HepG2 (cell line): ENCODE measurements around the gene HPCAL4.

Experiments
- MIER2 ChIP-seq: IDR thresholded peaks from 2 replicates; pipeline ENCODE4 v1.6.1; 2016; ENCODE audit warnings: missing biosample characterization, missing genetic modification reagents
- ZNF3 ChIP-seq: IDR thresholded peaks from 2 replicates; pipeline ENCODE4 v1.7.0; 2017; ENCODE audit warnings: inconsistent platforms
- TF ChIP-seq, protein P1 (sequence below), 2 experiments: IDR thresholded peaks; 2 replicates each; pipeline ENCODE4 v1.6.1; 2011 to 2012; ENCODE audit warnings: low read length in 2 of 2, borderline replicate concordance in 1 of 2, low read depth in 1 of 2, mild to moderate bottlenecking in 1 of 2, moderate library complexity in 1 of 2

DNA sequence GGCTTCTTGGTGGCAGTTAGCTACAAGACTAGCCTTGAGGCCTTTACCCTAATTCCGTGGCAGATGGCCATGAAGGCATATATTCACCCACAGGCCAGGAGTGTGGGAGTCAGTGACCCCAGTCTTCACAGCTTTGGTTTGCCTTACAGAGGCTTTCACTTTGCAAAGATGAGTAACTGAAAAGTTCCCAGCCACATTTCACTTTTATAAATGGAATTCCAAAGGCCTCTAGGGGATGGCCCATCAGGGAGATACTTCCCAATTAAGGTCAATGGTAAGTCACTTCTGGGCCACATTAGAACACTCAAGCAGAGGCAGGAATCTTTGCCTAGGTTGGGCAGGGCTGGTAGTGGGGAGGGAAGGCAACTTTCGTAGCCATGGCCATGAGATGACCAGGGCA is 38.7 kb downstream of the HPCAL4 start:
- TF ChIP-seq MIER2, result no peak
- TF ChIP-seq, protein P1, sequence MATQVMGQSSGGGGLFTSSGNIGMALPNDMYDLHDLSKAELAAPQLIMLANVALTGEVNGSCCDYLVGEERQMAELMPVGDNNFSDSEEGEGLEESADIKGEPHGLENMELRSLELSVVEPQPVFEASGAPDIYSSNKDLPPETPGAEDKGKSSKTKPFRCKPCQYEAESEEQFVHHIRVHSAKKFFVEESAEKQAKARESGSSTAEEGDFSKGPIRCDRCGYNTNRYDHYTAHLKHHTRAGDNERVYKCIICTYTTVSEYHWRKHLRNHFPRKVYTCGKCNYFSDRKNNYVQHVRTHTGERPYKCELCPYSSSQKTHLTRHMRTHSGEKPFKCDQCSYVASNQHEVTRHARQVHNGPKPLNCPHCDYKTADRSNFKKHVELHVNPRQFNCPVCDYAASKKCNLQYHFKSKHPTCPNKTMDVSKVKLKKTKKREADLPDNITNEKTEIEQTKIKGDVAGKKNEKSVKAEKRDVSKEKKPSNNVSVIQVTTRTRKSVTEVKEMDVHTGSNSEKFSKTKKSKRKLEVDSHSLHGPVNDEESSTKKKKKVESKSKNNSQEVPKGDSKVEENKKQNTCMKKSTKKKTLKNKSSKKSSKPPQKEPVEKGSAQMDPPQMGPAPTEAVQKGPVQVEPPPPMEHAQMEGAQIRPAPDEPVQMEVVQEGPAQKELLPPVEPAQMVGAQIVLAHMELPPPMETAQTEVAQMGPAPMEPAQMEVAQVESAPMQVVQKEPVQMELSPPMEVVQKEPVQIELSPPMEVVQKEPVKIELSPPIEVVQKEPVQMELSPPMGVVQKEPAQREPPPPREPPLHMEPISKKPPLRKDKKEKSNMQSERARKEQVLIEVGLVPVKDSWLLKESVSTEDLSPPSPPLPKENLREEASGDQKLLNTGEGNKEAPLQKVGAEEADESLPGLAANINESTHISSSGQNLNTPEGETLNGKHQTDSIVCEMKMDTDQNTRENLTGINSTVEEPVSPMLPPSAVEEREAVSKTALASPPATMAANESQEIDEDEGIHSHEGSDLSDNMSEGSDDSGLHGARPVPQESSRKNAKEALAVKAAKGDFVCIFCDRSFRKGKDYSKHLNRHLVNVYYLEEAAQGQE (IDR thresholded peaks at IDR 0.05; ENCODE audit: borderline replicate concordance in 1 of 2, low read depth in 1 of 2, low read length in 2 of 2), result no peak
- no peak for TF ChIP-seq ZNF3 (CRISPR knock-in tag)
